OCI-LY7 (cell line): Measurements from ENCODE around the gene TAGLN2.

ENCODE experiments used
- EZH2phosphoT487 ChIP-seq: fragments of 200-600 bp; sonication (generic); IDR thresholded peaks from 2 replicates; pipeline ENCODE4 v1.6.1; 2018; ENCODE audit warnings: low read depth, borderline replicate concordance, mild to moderate bottlenecking, mixed run types, antibody characterized with exemption, low read length, moderate library complexity, mixed read lengths
- TF ChIP-seq, protein P1 (sequence below): fragments of 200-600 bp; sonication (generic); conservative IDR thresholded peaks from 2 replicates; pipeline ENCODE4 v1.5.1; 2014; ENCODE audit warnings: mild to moderate bottlenecking, antibody characterized with exemption, low read length, moderate library complexity, mixed read lengths

DNA sequence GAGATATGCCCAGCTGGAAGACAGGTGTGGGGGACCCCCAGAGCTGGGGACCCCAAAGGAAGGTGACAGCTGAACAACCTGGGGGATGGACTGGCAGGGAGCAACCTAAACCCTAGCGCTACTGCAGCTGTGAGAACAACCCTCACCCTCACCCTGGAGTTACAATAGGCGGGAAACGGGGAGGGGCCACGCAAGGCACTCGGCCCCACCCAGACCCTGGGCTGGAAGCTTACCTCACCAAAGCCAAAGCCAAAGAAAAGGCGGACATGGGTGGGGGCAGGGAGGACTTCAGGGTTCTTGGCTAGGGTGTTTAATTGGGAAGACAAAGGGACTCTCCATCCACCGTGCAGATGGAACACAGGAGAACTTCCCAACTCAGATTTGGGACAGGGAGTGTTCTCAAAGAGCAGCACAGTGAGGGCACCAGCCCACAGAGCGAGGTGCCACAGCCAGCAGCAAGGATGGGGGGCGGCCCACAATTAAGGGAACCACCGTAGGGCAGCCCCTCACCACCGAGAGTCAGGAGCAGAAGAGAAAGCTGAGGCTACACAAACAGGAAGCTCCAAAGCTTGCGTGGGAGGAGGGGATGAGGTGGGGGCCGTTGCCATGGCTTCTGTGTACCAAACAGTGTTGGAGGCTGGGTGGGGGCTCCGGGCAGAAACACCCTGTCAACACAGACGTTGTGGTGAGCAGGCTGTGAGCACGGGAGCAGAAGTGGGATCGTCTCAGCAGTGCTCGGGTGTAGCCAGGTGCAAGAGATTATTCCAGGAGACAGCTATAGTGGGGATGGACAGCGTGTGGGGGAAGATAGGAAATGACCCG lies 1.9 kb downstream of the TAGLN2 start:
- TF ChIP-seq, protein P1, sequence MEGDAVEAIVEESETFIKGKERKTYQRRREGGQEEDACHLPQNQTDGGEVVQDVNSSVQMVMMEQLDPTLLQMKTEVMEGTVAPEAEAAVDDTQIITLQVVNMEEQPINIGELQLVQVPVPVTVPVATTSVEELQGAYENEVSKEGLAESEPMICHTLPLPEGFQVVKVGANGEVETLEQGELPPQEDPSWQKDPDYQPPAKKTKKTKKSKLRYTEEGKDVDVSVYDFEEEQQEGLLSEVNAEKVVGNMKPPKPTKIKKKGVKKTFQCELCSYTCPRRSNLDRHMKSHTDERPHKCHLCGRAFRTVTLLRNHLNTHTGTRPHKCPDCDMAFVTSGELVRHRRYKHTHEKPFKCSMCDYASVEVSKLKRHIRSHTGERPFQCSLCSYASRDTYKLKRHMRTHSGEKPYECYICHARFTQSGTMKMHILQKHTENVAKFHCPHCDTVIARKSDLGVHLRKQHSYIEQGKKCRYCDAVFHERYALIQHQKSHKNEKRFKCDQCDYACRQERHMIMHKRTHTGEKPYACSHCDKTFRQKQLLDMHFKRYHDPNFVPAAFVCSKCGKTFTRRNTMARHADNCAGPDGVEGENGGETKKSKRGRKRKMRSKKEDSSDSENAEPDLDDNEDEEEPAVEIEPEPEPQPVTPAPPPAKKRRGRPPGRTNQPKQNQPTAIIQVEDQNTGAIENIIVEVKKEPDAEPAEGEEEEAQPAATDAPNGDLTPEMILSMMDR, result no peak
- TF ChIP-seq EZH2phosphoT487, result no peak
